Measurements from ENCODE around the gene LIPG. TPM values are rescaled to one million over a fixed set of nuclear protein-coding genes. Genes with fewer than 3 reads are reported as not detected.

LIPG gene
- total and polyA plus RNA-seq, 9 of the 15 experiments (the other 6 are each of a cell fraction or from before 2014, with no cell fraction given) = 0.76 to 1.8 (median 1.3) TPM

DNA sequence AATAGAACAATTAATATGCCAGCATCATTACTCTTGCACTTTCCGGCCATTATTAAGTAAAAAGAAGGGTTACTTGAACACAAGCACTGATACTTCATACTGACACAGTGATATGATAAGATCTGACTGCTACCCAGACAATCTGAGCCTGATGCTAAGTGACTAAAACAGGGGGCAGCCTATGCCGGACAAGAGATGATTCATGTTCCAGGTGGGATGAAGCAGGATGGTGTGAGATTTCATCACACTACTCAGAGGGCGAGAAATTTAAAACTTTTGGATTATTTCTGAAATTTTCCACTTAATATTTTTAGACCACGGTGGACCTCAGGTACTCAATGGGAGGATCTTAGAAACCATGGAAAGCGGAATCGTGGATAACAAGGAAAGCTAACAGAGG is 61.7 kb downstream of the LIPG start:
- WGBS (ENCODE audit: insufficient coverage, low coverage, missing lambda C conversion rate) = 0% methylated on average over 6 of the region's 6 CpGs
- ChIA-PET POLR2A (no interaction called here), CTCF (ENCODE audit: low intra/inter-chr PET ratio) (no interaction called here)
- H3K4me2 ChIP-seq (ENCODE audit: insufficient read depth, low read length) = no peak overlapping the region
- H3K79me2 ChIP-seq (ENCODE audit: control insufficient read depth, insufficient read depth, low read length) = no peaks in the 10 kb centered on the region
- H4K20me1 ChIP-seq (replicated peaks; ENCODE audit: control insufficient read depth, insufficient read depth, low read length) = no peaks in the 10 kb centered on the region
- no peak for FAIRE-seq
- H3K4me1 ChIP-seq (replicated peaks in 1 of 2; ENCODE audit: control insufficient read depth in 2 of 2, insufficient read depth in 2 of 2, low read length in 2 of 2) = no peaks in the 10 kb centered on the region
- H3K36me3 ChIP-seq (ENCODE audit: control insufficient read depth, insufficient read depth, low read length) = no peaks in the 10 kb centered on the region
- H3K9me3 ChIP-seq (replicated peaks; ENCODE audit: control insufficient read depth, insufficient read depth, low read depth, low read length) = no peaks in the 10 kb centered on the region
- in situ Hi-C loops (cut with MboI) = no loop called here
- DNase-seq (ENCODE audit: extremely low read depth in 1 of 4, low spot score in 3 of 4) = no peak
- H3K9me1 ChIP-seq (ENCODE audit: control insufficient read depth, insufficient read depth, low read length) = no peaks in the 10 kb centered on the region
- no peak overlapping the region for H3K27ac ChIP-seq (ENCODE audit: extremely low read depth, low read depth, low read length)
- no peak overlapping the region for H3K4me3 ChIP-seq
- intact Hi-C loops (cut with micrococcal nuclease) = no loop called here
- peaks cover 6 to 42% of the 10 kb centered on the region in 2 experiments; a peak in 3 of 5 replicates for H3K27me3 ChIP-seq (ENCODE audit: control insufficient read depth in 2 of 2, insufficient read depth in 2 of 2, low read length in 2 of 2)
- H3K9ac ChIP-seq (ENCODE audit: insufficient read depth in 1 of 2, low read depth in 2 of 2, low read length in 2 of 2) = no peak overlapping the region
- no peak for ATAC-seq
- no TSS peak for BruUV-seq (replicated peaks)
- H2AFZ ChIP-seq (ENCODE audit: low read depth, low read length) = no peak overlapping the region
- TF ChIP-seq, protein P1, sequence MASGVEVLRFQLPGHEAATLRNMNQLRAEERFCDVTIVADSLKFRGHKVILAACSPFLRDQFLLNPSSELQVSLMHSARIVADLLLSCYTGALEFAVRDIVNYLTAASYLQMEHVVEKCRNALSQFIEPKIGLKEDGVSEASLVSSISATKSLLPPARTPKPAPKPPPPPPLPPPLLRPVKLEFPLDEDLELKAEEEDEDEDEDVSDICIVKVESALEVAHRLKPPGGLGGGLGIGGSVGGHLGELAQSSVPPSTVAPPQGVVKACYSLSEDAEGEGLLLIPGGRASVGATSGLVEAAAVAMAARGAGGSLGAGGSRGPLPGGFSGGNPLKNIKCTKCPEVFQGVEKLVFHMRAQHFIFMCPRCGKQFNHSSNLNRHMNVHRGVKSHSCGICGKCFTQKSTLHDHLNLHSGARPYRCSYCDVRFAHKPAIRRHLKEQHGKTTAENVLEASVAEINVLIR (CRISPR knock-in tag; IDR thresholded peaks at IDR 0.05) = no peak
- no peak for TF ChIP-seq SMARCB1 (IDR thresholded peaks at IDR 0.05; ENCODE audit: insufficient read length, low read depth)
- TF ChIP-seq, protein P2, sequence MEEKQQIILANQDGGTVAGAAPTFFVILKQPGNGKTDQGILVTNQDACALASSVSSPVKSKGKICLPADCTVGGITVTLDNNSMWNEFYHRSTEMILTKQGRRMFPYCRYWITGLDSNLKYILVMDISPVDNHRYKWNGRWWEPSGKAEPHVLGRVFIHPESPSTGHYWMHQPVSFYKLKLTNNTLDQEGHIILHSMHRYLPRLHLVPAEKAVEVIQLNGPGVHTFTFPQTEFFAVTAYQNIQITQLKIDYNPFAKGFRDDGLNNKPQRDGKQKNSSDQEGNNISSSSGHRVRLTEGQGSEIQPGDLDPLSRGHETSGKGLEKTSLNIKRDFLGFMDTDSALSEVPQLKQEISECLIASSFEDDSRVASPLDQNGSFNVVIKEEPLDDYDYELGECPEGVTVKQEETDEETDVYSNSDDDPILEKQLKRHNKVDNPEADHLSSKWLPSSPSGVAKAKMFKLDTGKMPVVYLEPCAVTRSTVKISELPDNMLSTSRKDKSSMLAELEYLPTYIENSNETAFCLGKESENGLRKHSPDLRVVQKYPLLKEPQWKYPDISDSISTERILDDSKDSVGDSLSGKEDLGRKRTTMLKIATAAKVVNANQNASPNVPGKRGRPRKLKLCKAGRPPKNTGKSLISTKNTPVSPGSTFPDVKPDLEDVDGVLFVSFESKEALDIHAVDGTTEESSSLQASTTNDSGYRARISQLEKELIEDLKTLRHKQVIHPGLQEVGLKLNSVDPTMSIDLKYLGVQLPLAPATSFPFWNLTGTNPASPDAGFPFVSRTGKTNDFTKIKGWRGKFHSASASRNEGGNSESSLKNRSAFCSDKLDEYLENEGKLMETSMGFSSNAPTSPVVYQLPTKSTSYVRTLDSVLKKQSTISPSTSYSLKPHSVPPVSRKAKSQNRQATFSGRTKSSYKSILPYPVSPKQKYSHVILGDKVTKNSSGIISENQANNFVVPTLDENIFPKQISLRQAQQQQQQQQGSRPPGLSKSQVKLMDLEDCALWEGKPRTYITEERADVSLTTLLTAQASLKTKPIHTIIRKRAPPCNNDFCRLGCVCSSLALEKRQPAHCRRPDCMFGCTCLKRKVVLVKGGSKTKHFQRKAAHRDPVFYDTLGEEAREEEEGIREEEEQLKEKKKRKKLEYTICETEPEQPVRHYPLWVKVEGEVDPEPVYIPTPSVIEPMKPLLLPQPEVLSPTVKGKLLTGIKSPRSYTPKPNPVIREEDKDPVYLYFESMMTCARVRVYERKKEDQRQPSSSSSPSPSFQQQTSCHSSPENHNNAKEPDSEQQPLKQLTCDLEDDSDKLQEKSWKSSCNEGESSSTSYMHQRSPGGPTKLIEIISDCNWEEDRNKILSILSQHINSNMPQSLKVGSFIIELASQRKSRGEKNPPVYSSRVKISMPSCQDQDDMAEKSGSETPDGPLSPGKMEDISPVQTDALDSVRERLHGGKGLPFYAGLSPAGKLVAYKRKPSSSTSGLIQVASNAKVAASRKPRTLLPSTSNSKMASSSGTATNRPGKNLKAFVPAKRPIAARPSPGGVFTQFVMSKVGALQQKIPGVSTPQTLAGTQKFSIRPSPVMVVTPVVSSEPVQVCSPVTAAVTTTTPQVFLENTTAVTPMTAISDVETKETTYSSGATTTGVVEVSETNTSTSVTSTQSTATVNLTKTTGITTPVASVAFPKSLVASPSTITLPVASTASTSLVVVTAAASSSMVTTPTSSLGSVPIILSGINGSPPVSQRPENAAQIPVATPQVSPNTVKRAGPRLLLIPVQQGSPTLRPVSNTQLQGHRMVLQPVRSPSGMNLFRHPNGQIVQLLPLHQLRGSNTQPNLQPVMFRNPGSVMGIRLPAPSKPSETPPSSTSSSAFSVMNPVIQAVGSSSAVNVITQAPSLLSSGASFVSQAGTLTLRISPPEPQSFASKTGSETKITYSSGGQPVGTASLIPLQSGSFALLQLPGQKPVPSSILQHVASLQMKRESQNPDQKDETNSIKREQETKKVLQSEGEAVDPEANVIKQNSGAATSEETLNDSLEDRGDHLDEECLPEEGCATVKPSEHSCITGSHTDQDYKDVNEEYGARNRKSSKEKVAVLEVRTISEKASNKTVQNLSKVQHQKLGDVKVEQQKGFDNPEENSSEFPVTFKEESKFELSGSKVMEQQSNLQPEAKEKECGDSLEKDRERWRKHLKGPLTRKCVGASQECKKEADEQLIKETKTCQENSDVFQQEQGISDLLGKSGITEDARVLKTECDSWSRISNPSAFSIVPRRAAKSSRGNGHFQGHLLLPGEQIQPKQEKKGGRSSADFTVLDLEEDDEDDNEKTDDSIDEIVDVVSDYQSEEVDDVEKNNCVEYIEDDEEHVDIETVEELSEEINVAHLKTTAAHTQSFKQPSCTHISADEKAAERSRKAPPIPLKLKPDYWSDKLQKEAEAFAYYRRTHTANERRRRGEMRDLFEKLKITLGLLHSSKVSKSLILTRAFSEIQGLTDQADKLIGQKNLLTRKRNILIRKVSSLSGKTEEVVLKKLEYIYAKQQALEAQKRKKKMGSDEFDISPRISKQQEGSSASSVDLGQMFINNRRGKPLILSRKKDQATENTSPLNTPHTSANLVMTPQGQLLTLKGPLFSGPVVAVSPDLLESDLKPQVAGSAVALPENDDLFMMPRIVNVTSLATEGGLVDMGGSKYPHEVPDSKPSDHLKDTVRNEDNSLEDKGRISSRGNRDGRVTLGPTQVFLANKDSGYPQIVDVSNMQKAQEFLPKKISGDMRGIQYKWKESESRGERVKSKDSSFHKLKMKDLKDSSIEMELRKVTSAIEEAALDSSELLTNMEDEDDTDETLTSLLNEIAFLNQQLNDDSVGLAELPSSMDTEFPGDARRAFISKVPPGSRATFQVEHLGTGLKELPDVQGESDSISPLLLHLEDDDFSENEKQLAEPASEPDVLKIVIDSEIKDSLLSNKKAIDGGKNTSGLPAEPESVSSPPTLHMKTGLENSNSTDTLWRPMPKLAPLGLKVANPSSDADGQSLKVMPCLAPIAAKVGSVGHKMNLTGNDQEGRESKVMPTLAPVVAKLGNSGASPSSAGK (IDR thresholded peaks at IDR 0.05) = no peak
- no peak for TF ChIP-seq MAFK (IDR thresholded peaks at IDR 0.05; ENCODE audit: low read length)
- no peak for TF ChIP-seq ZNF699 (CRISPR knock-in tag; IDR thresholded peaks at IDR 0.05; ENCODE audit: insufficient replicate concordance)
- TF ChIP-seq DACH1 (IDR thresholded peaks at IDR 0.05; ENCODE audit: partially characterized antibody) = no peak
- TF ChIP-seq BDP1 (IDR thresholded peaks at IDR 0.05; ENCODE audit: insufficient read depth, insufficient read length) = no peak
- TF ChIP-seq PRMT5 (CRISPR knock-in tag; IDR thresholded peaks at IDR 0.05) = no peak
- TF ChIP-seq DNMT1 (IDR thresholded peaks at IDR 0.05) = no peak
- TF ChIP-seq HDAC2 (IDR thresholded peaks at IDR 0.05) = no peak
- TF ChIP-seq RBM39 (optimal IDR thresholded peaks at IDR 0.05; ENCODE audit: low read depth, low read length) = no peak
- no peak for TF ChIP-seq GATAD2B (IDR thresholded peaks at IDR 0.05; ENCODE audit: borderline replicate concordance)
- TF ChIP-seq ZNF41 (CRISPR knock-in tag; conservative IDR thresholded peaks at IDR 0.05) = no peak

Data from K562 (cell line).